Measurements from ENCODE around the gene DNAJC7. TPM values are rescaled to one million over a fixed set of nuclear protein-coding genes. Genes with fewer than 3 reads are reported as not detected.

DNAJC7 gene
- total and polyA plus RNA-seq, 9 of the 15 experiments (the other 6 are each of a cell fraction or from before 2014, with no cell fraction given): 85.8 to 262 (median 157) TPM

- in situ Hi-C loops (cut with MboI): no loop called here
- intact Hi-C loops (cut with micrococcal nuclease): no loop called here
- POLR2A ChIA-PET: no interaction called here
- FAIRE-seq (no peak), DNase-seq (ENCODE audit: extremely low read depth in 1 of 4, low spot score in 3 of 4) (no peak), ATAC-seq (no peak)
- peaks cover 0 to 19% of the 10 kb centered on the region in 2 experiments; a peak in 3 of 5 replicates for H3K4me1 ChIP-seq (replicated peaks in 1 of 2; ENCODE audit: control insufficient read depth in 2 of 2, insufficient read depth in 2 of 2, low read length in 2 of 2)
- H3K9ac ChIP-seq (ENCODE audit: insufficient read depth in 1 of 2, low read depth in 2 of 2, low read length in 2 of 2): no peak overlapping the region
- H3K9me1 ChIP-seq (ENCODE audit: control insufficient read depth, insufficient read depth, low read length): peaks cover 3% of the 10 kb centered on the region
- H3K4me2 ChIP-seq (ENCODE audit: insufficient read depth, low read length): no peak overlapping the region
- H3K36me3 ChIP-seq (ENCODE audit: control insufficient read depth, insufficient read depth, low read length): no peaks in the 10 kb centered on the region
- no TSS peak for BruUV-seq (replicated peaks)
- no peak overlapping the region for H2AFZ ChIP-seq (ENCODE audit: low read depth, low read length)
- CTCF ChIA-PET (ENCODE audit: low intra/inter-chr PET ratio): interaction anchor here (0.6 kb wide), 2 partner anchors 99 to 125 kb away, joined by 3 read pairs; no protein-coding TSS in a partner anchor
- no peaks in the 10 kb centered on the region for H3K27me3 ChIP-seq (ENCODE audit: control insufficient read depth in 2 of 2, insufficient read depth in 2 of 2, low read length in 2 of 2)
- no peaks in the 10 kb centered on the region for H3K79me2 ChIP-seq (ENCODE audit: control insufficient read depth, insufficient read depth, low read length)
- no peak for TF ChIP-seq SAFB2 (IDR thresholded peaks at IDR 0.05; ENCODE audit: borderline replicate concordance, low read depth, low read length, severe bottlenecking)
- TF ChIP-seq ZNF280A (IDR thresholded peaks at IDR 0.05; ENCODE audit: low read depth, partially characterized antibody): no peak
- TF ChIP-seq ZFPM2 (CRISPR knock-in tag; IDR thresholded peaks at IDR 0.05): no peak
- TF ChIP-seq MAFK (IDR thresholded peaks at IDR 0.05; ENCODE audit: low read length): no peak
- TF ChIP-seq ATF1 (CRISPR knock-in tag; IDR thresholded peaks at IDR 0.05): no peak
- no peak for TF ChIP-seq ATF1 (tag; IDR thresholded peaks at IDR 0.05)
- TF ChIP-seq CCAR2 (IDR thresholded peaks at IDR 0.05; ENCODE audit: low read depth, low read length): no peak
- TF ChIP-seq YBX1 (IDR thresholded peaks at IDR 0.05): no peak
- no peak for TF ChIP-seq NEUROD1 (IDR thresholded peaks at IDR 0.05; ENCODE audit: borderline replicate concordance, low read depth, low read length, partially characterized antibody)
- TF ChIP-seq CCNT2 (IDR thresholded peaks at IDR 0.05; ENCODE audit: borderline replicate concordance, extremely low read depth, insufficient read length, low read depth, low read length): no peak
- TF ChIP-seq SP1 (CRISPR knock-in tag; IDR thresholded peaks at IDR 0.05): no peak
- no peak for TF ChIP-seq ZNF121 (CRISPR knock-in tag; conservative IDR thresholded peaks at IDR 0.05)
- TF ChIP-seq NR0B1 (IDR thresholded peaks at IDR 0.05; ENCODE audit: partially characterized antibody): no peak
- no peak for TF ChIP-seq GATA2 (CRISPR knock-in tag; IDR thresholded peaks at IDR 0.05)
- no peak for TF ChIP-seq ERF (CRISPR knock-in tag; IDR thresholded peaks at IDR 0.05)
- H3K4me3 ChIP-seq: no peak overlapping the region
- H3K9me3 ChIP-seq (replicated peaks; ENCODE audit: control insufficient read depth, insufficient read depth, low read depth, low read length): no peaks in the 10 kb centered on the region
- WGBS (ENCODE audit: insufficient coverage, low coverage, missing lambda C conversion rate): 35% methylated on average over 12 of the region's 14 CpGs
- no peak overlapping the region for H3K27ac ChIP-seq (ENCODE audit: extremely low read depth, low read depth, low read length)
- H4K20me1 ChIP-seq (replicated peaks; ENCODE audit: control insufficient read depth, insufficient read depth, low read length): no peaks in the 10 kb centered on the region
Measured at GRCh38 chr17:42062681-42063080, 45.4 kb upstream of the DNAJC7 start.
